DMS114 treated with DMSO at 0.1 percent for 48 hours (cell line): ENCODE measurements around the gene PRKD1.

Experiments used
- DNase-seq: peaks from one replicate; lab custom pipeline; 2025; ENCODE audit not compliant: unreplicated experiment; lab: John Stamatoyannopoulos, UW

The PRKD1 gene

GRCh38 chr14:29630566-29631160, 297.0 kb downstream of the PRKD1 start:
- no peak for DNase-seq

GRCh38 chr14:29629839-29630238, 297.8 kb downstream of the PRKD1 start:
- no peak for DNase-seq

- no peak for DNase-seq
These were observed 300.5 kb downstream of the PRKD1 start for GRCh38 chr14:29627137-29627536.

- no peak for DNase-seq
These were observed 309.2 kb downstream of the PRKD1 start for GRCh38 chr14:29618323-29619067.

- no peak for DNase-seq
These were observed 310.7 kb downstream of the PRKD1 start for GRCh38 chr14:29616922-29617321.

GRCh38 chr14:29608861-29609260, 318.8 kb downstream of the PRKD1 start:
- DNase-seq: no peak

GRCh38 chr14:29607169-29607568, 320.5 kb downstream of the PRKD1 start:
- DNase-seq: no peak

- no peak for DNase-seq
These were observed 324.0 kb downstream of the PRKD1 start for GRCh38 chr14:29603696-29604095.

- no peak for DNase-seq
These were observed 326.0 kb downstream of the PRKD1 start for GRCh38 chr14:29601616-29602015.

GRCh38 chr14:29587761-29588470, 339.7 kb downstream of the PRKD1 start:
- DNase-seq: no peak

GRCh38 chr14:29587046-29587445, 340.6 kb downstream of the PRKD1 start:
- DNase-seq: no peak

GRCh38 chr14:29584992-29585391, 342.7 kb downstream of the PRKD1 start:
- no peak for DNase-seq

GRCh38 chr14:29580763-29581162, 346.9 kb downstream of the PRKD1 start:
- DNase-seq: no peak

GRCh38 chr14:29579838-29580237, 347.8 kb downstream of the PRKD1 start:
- no peak for DNase-seq

- no peak for DNase-seq
These were observed 350.7 kb downstream of the PRKD1 start for GRCh38 chr14:29576927-29577326.

- DNase-seq: no peak
These were observed 358.5 kb downstream of the PRKD1 start for GRCh38 chr14:29569194-29569593.

- no peak for DNase-seq
These were observed 361.5 kb downstream of the PRKD1 start for GRCh38 chr14:29566194-29566593.

- no peak for DNase-seq
These were observed 369.1 kb downstream of the PRKD1 start for GRCh38 chr14:29558516-29558915.

- no peak for DNase-seq
These were observed 373.3 kb downstream of the PRKD1 start for GRCh38 chr14:29554335-29554734.

GRCh38 chr14:29553427-29553826, 374.2 kb downstream of the PRKD1 start:
- no peak for DNase-seq

- peak; percentile 60 for DNase-seq
These were observed 378.7 kb downstream of the PRKD1 start for GRCh38 chr14:29548948-29549370.

GRCh38 chr14:29545714-29546113, 381.9 kb downstream of the PRKD1 start:
- no peak for DNase-seq
